ENCODE results near the gene SRCAP.

- TF ChIP-seq CTCF (IDR thresholded peaks at IDR 0.05) = no peak
- no peak for TF ChIP-seq EZH2 (IDR thresholded peaks at IDR 0.05)
Observed at GRCh38 chr16:30667361-30667905, 31.5 kb upstream of the SRCAP start.

Data from neural progenitor cell (in vitro differentiated cells).